Activated T-helper 2 cell treated with anti-CD3 and anti-CD28 coated beads, Interferon-gamma antibody, Interleukin-2, Interleukin-4, amounts not matched to agents 10 μg/mL and 5 μg/mL and 100 μg/mL, durations not matched to agents 14 hours and 24 hours and 36 hours (primary cell): Measurements from ENCODE around the gene HMGXB3. TPM values are rescaled to one million over a fixed set of nuclear protein-coding genes. Genes with fewer than 3 reads are reported as not detected.

Experiments
- DNase-seq: peaks from one replicate; pipeline ENCODE4 v3.0.0; 2021; ENCODE audit warnings: low spot score
- H3K27ac Mint-ChIP-seq: one replicate; pipeline ENCODE4 v1.8.0; 2021; ENCODE audit warnings: mixed read lengths
- H3K27me3 Mint-ChIP-seq: one replicate; pipeline ENCODE4 v1.8.0; 2021; ENCODE audit warnings: low read depth, mixed read lengths
- H3K36me3 Mint-ChIP-seq: one replicate; pipeline ENCODE4 v1.8.0; 2021; ENCODE audit warnings: low read depth, mixed read lengths
- H3K4me1 Mint-ChIP-seq: one replicate; pipeline ENCODE4 v1.8.0; 2021; ENCODE audit warnings: low read depth, mixed read lengths
- H3K4me3 Mint-ChIP-seq: one replicate; pipeline ENCODE4 v1.8.0; 2021; ENCODE audit warnings: low read depth, mild to moderate bottlenecking, moderate library complexity, mixed read lengths
- H3K9me3 Mint-ChIP-seq: one replicate; pipeline ENCODE4 v1.8.0; 2021; ENCODE audit warnings: mixed read lengths
- intact Hi-C: fragments of 100-400 bp; cut with micrococcal nuclease; formaldehyde crosslinking; loops from one replicate; pipeline ENCODE4 v1.15.1; 2023
- total RNA-seq: library from RNA; stranded (reverse); gene quantifications from 2 replicates; pipeline ENCODE4 v1.2.3, GENCODE V29; 2022

The HMGXB3 gene, protein sequence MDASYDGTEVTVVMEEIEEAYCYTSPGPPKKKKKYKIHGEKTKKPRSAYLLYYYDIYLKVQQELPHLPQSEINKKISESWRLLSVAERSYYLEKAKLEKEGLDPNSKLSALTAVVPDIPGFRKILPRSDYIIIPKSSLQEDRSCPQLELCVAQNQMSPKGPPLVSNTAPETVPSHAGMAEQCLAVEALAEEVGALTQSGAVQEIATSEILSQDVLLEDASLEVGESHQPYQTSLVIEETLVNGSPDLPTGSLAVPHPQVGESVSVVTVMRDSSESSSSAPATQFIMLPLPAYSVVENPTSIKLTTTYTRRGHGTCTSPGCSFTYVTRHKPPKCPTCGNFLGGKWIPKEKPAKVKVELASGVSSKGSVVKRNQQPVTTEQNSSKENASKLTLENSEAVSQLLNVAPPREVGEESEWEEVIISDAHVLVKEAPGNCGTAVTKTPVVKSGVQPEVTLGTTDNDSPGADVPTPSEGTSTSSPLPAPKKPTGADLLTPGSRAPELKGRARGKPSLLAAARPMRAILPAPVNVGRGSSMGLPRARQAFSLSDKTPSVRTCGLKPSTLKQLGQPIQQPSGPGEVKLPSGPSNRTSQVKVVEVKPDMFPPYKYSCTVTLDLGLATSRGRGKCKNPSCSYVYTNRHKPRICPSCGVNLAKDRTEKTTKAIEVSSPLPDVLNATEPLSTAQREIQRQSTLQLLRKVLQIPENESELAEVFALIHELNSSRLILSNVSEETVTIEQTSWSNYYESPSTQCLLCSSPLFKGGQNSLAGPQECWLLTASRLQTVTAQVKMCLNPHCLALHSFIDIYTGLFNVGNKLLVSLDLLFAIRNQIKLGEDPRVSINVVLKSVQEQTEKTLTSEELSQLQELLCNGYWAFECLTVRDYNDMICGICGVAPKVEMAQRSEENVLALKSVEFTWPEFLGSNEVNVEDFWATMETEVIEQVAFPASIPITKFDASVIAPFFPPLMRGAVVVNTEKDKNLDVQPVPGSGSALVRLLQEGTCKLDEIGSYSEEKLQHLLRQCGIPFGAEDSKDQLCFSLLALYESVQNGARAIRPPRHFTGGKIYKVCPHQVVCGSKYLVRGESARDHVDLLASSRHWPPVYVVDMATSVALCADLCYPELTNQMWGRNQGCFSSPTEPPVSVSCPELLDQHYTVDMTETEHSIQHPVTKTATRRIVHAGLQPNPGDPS (N-terminal part only)
- total RNA-seq, result 39.6 and 42.2 TPM in 2 replicates

DNA sequence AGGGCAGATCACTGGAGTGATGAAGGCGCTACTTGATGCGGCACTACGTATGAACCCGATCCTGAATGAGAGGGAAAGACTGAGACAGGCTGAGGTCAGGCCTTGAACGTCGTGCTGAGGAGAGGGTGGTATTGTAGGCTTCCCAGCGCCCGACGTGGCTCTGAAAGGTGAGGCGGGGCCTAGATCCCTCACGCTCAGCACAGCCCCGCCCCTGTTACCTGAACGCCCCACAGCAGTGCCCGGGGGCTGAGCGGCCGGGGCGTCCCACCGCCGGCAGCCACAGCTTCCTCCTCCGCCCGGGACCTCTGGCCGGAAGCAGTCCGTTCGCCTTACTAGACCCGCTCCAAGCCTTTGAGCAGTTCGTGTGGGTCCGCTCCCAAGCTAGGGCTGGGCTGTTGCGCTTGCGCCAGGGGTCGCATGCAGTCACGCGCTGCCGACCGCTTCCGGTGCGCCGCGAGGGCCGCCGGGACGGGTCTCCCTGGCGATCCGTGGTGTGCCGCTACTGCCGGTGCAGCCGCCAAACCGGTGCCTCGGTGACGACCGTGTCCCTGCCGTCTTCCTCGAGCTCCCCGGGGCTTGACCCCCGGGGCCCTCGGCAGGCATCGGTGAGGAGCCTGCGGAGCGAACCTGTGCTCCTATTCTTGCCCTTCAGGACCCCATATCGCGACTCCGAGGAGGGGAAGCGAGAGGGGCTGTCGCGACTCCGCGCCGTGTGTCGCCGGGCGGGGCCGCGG, at the start of gene HMGXB3, which contains the start of gene TIGD6:
TSS of gene HMGXB3 (plus strand) at position 484 of the 734 bp plus-strand sequence. CDS start 4,114 bp downstream, outside the sequence.
TSS of gene TIGD6 (minus strand) at position 399 of the 734 bp plus-strand sequence. CDS start 4,306 bp downstream, outside the sequence.
- H3K36me3 Mint-ChIP-seq, result peaks cover 22% of the 10 kb centered on the region
- peak within 1 kb of the TSS; percentile 96 for H3K4me3 Mint-ChIP-seq
- DNase-seq, result peak; percentile 84
- peak within 1 kb of the TSS; percentile 95 for H3K27ac Mint-ChIP-seq
- intact Hi-C loops, result loop anchor here (1.0 to 5.0 kb wide), 8 partner anchors 41 to 656 kb away; partner anchors contain the start of genes CD74, CSNK1A1, GRPEL2 and PPARGC1B
- peaks cover 36% of the 10 kb centered on the region for H3K4me1 Mint-ChIP-seq
- H3K27me3 Mint-ChIP-seq, result no peaks in the 10 kb centered on the region
- no peaks in the 10 kb centered on the region for H3K9me3 Mint-ChIP-seq

DNA sequence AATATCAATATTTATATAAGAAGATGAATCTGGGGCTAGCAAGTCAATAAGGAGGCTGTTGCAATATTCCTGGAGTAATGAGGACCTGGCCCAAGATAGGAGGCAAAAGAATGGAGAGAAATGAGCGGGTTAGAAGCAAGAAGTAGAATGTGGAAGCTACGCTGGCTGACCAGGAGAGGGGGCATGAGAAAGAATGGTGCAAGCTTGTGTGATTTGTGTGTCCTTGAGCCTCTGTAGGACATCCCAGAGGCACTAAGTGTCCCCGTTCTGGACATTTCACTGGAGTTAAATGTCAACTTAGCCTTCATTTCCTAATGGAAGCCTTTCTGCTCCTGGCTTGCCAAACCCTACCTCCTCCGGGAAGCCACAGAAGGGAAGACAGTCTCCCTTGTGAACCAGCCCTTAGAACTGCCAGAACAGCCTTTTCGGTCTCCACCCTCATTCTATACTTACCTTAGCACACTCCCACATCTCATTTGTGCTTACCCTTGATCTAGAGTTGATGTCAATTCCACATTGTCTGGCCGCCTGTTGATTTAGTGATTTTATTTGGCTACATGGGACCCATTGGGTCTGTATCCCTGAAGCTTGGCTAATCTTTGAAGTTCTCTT, 49.3 kb upstream of the HMGXB3 start:
- H3K9me3 Mint-ChIP-seq, result no peaks in the 10 kb centered on the region
- no peaks in the 10 kb centered on the region for H3K36me3 Mint-ChIP-seq

DNA sequence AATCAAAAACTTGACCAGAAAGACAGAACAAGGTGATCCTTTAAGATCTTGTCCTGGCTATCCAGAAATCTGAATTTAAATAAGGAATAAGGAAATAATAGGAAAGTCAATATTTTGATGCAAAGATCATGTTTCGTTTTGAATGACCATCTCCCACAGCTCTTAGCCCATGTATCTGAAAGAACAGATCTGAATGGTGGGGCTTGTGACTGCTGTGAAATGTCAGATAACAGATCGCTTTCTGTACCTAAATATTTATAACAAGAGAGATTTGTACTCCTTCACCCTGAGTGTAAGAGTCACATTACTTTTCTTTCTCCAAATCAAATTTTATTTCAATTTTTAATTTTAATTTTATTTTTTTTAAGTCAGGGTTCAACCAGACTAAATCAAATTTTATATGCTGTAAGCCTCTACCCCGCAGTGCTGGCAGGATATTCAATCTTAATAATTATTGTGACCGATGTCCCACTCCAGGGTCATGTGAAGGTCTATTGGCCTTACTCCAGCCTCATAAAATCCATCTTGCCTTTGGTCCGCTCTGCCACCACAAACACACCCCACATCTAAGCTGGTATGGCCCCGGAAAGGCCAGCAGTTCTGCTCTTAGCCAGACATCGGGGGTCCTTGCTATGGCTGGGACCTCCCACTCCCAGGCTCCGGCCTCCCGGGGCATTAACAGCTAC, 47.0 kb upstream of the HMGXB3 start:
- H3K9me3 Mint-ChIP-seq, result no peaks in the 10 kb centered on the region
- peaks cover 12% of the 10 kb centered on the region for H3K27me3 Mint-ChIP-seq
- no peak overlapping the region for H3K27ac Mint-ChIP-seq
- intact Hi-C loops, result no loop called here
- H3K4me3 Mint-ChIP-seq, result no peak overlapping the region
- no peak for DNase-seq
- H3K4me1 Mint-ChIP-seq, result no peaks in the 10 kb centered on the region
- no peaks in the 10 kb centered on the region for H3K36me3 Mint-ChIP-seq

More for the DNA sequence above, 49.3 kb upstream of the HMGXB3 start:
- no peak for DNase-seq
- peaks cover 20% of the 10 kb centered on the region for H3K27me3 Mint-ChIP-seq
- no peaks in the 10 kb centered on the region for H3K4me1 Mint-ChIP-seq
- no peak overlapping the region for H3K27ac Mint-ChIP-seq
- intact Hi-C loops, result no loop called here
- no peak overlapping the region for H3K4me3 Mint-ChIP-seq

DNA sequence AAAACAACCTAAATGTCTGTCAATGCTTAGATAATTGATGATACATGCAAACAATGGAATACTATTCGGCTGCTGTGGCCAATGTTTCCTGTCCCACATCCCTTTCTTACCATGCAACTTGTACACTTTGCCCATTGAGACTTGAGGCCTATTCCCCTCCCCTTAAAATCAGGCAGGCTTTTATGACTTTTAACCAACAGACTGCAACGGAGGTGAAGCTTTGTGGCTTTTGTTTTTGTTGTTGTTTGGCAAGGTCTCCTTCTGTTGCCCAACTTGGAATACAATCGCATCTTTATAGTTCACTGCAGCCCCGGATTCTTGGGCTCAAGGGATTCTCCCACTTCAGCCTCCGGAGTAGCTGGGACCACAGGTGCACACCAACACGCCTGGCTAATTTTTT, 45.7 kb upstream of the HMGXB3 start:
- Mint-ChIP-seq H3K9me3 (no peaks in the 10 kb centered on the region), H3K27me3 (peaks cover 8% of the 10 kb centered on the region), H3K27ac (no peak overlapping the region), H3K4me3 (no peak overlapping the region), H3K36me3 (no peaks in the 10 kb centered on the region), H3K4me1 (peaks cover 11% of the 10 kb centered on the region)
- intact Hi-C loops, result no loop called here
- DNase-seq, result no peak

DNA sequence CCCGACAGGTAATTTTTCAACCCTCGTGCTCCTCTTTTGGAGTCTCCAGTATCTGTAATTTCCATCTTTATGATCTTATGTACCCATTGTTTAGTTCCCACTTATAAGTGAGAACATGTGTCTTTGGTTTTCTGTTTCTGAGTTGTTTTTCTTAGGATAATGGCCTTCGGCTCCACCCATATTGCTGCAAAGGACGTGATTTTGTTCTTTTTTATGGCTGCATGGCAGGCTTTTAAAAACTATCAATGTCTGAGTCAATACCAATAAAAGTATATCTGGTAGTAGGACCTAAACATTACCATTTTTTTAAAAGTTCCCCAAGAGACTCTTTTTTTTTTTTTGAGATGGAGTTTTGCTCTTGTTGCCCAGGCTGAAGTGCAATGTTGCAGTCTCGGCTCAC, 43.9 kb upstream of the HMGXB3 start:
- peaks cover 4% of the 10 kb centered on the region for H3K27me3 Mint-ChIP-seq
- no peak for DNase-seq
- intact Hi-C loops, result no loop called here
- H3K9me3 Mint-ChIP-seq, result no peaks in the 10 kb centered on the region
- H3K36me3 Mint-ChIP-seq, result no peaks in the 10 kb centered on the region
- peaks cover 21% of the 10 kb centered on the region for H3K4me1 Mint-ChIP-seq
- no peak overlapping the region for H3K4me3 Mint-ChIP-seq
- no peak overlapping the region for H3K27ac Mint-ChIP-seq

DNA sequence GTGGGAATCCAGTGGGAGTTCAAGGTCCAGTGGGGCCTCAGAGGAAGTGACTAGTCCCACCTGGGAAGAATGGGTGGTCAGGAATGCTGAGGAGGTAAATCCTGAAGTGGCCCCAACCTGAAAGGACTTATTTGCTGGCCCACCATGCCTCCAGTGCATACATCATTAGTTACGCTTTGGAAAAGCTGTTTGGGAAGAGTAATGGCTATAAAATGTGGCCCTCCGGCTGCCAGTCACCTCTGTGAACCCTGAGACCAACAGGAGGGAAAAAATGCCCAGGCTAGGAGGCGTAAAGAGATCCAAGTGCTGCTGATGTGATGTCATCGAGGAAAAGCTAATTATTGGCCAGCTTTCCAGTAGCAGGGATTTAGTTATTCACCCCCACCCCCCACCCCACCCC, 42.7 kb upstream of the HMGXB3 start:
- intact Hi-C loops, result no loop called here
- peaks cover 33% of the 10 kb centered on the region for H3K4me1 Mint-ChIP-seq

DNA sequence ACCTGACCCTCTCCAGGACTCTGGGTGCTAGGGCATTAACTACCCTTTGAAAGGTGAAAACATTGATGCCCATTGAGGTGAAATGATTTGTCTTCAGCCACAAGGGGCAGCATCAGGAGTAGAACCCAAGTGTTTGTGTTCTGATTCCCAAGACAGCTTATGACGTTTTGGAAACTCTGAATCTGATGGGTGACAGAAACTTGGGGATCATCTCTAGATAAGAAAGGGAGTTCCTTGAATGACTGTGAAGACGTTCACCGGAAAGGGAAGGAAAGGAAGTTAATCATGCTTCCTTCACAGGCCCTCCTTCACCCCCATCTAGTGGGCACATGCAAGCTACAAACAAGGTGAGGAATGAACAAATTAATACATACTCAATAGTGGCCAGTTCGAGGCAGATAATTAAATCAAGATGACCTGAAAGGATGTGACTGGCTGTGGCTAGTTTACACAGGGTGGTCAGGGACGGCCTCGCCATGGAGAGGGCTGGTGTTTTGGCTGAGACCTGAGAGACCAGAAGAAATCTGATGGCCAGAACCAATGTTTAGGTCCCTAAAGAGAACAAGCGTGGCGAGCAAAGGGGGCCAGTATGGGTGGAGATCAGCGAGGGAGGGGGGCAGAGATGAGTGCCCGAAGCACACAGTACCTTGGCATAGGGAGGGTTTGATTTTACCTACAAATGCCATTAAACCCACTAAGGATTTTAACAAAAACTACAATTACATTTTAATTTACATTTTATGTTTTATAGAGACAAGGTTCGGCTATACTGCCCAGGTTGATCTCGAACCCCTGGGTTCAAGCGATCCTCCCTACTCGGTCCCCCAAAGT, 40.9 kb upstream of the HMGXB3 start:
- intact Hi-C loops, result loop anchor here (1.0 to 5.0 kb wide), 6 partner anchors 19 to 612 kb away; partner anchors contain the start of genes GRPEL2, HMGXB3 and TIGD6
- Mint-ChIP-seq H3K27me3 (no peaks in the 10 kb centered on the region), H3K4me3 (peak overlapping the region; percentile 89), H3K36me3 (peaks cover 3% of the 10 kb centered on the region), H3K9me3 (no peaks in the 10 kb centered on the region), H3K27ac (peak overlapping the region; percentile 99), H3K4me1 (peaks cover 33% of the 10 kb centered on the region)
- DNase-seq, result peak; percentile 36

More for the DNA sequence above, 42.7 kb upstream of the HMGXB3 start:
- Mint-ChIP-seq H3K4me3 (no peak overlapping the region), H3K36me3 (peaks cover 3% of the 10 kb centered on the region), H3K9me3 (no peaks in the 10 kb centered on the region), H3K27me3 (no peaks in the 10 kb centered on the region), H3K27ac (no peak overlapping the region)
- no peak for DNase-seq

DNA sequence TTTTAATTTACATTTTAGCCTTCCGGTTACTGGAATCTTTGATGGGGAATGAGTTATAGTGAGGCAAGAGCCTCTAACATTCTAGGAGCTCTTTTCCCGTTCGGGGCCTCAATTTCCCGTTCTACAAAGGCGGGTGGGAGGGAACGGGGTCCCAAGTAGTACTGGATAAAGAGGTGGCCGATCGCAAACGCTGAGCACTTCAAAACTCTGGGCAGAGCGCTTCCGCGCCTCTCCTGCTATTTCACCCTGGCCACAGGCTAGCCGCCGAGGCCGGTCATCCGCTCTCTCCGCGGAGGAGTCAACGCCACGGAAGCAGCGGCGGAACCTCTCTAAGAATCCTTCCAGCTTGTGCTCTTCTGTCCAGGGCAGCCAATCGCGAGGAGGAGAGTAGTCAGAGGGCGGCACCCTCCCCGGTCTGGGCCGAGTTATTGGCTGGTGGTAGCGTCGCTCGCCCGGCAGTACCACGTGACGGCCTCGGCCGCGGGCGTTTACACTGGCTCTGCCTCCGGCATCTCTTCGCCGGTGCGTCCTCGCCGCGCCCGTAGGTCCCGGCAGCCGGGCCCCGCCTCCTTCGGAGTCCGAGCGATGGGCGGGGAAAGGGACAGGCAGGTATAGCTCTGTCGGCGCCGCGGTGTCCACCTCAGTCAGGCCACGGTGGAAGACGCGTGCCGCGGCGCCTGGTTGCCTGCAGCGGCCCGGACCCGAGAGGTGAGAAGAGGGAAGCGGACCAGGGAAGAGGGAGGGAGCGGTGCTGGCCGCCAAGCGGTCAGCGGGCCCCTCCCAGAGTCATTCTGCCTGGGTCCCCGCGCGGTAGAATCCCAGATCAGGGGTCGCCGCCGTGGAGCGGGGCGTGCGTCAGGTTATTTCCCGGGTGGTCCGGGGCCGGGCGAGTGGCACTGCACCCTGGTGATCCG, 40.0 kb upstream of the HMGXB3 start, which contains the start of gene SLC26A2:
TSS of gene SLC26A2 (plus strand) at position 487 of the 914 bp plus-strand sequence. CDS start 16,895 bp downstream, outside the sequence.
- Mint-ChIP-seq H3K4me3 (peak within 1 kb of the TSS; percentile 89), H3K4me1 (peaks cover 33% of the 10 kb centered on the region), H3K9me3 (no peaks in the 10 kb centered on the region), H3K27ac (peak within 1 kb of the TSS; percentile 99), H3K36me3 (peaks cover 3% of the 10 kb centered on the region), H3K27me3 (no peaks in the 10 kb centered on the region)
- peak; percentile 94 for DNase-seq
- intact Hi-C loops, result loop anchor here (1.0 to 5.0 kb wide), 4 partner anchors 108 to 613 kb away; partner anchors contain the start of gene GRPEL2

DNA sequence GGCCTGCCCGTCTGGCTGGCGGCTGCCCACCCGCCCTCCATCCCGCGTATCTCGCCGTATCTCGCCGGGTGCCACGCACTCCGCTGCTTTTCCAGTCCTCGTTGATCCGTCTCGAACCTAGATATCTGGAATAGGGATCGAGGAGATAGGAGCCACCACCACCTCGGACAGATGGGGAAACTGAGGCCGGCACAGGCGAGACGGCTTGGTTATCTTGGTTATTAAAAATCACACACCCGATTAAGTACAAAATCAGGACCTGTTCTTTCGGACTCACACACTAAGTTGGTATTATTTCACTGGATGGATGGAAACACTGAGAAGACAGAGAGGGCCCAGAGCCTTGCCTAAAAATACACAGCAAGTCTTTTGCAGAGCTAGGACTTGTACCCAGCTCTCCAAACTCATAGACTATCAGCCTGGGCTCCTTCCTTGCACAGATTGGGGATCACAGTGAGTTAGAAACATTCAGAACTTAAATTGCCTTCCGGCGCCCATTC, 39.3 kb upstream of the HMGXB3 start:
- H3K4me1 Mint-ChIP-seq, result peaks cover 33% of the 10 kb centered on the region
- peak overlapping the region; percentile 89 for H3K4me3 Mint-ChIP-seq
- DNase-seq, result no peak
- H3K9me3 Mint-ChIP-seq, result no peaks in the 10 kb centered on the region
- peak overlapping the region; percentile 30 for H3K27ac Mint-ChIP-seq
- peaks cover 3% of the 10 kb centered on the region for H3K36me3 Mint-ChIP-seq
- intact Hi-C loops, result loop anchor here (5.0 kb wide), 2 partner anchors 109 to 614 kb away; partner anchors contain the start of gene GRPEL2
- H3K27me3 Mint-ChIP-seq, result no peaks in the 10 kb centered on the region
